Muscle layer of duodenum (tissue), 2 donors: ENCODE results near the gene TMEM161B.
"Not testable (repeated sequence)": the region's sequence is repeated elsewhere in the genome, so short reads cannot be mapped to it uniquely, and the experiment has no call there.

ENCODE experiments used
- H3K27ac ChIP-seq: one replicate; pipeline ENCODE4 v1.7.0; 2013; ENCODE audit warnings: mild to moderate bottlenecking, low read length
- H3K27me3 ChIP-seq: one replicate; pipeline ENCODE4 v1.7.0; 2013; ENCODE audit warnings: low read depth, mild to moderate bottlenecking, control low read depth, low read length
- H3K36me3 ChIP-seq, 2 donors: one replicate each; pipeline ENCODE4 v1.7.0; 2013; ENCODE audit warnings: low read length in 2 of 2, control low read depth in 1 of 2, mild to moderate bottlenecking in 1 of 2; ENCODE audit not compliant: insufficient read depth in 2 of 2, control insufficient read depth in 1 of 2
- H3K4me1 ChIP-seq, 2 donors: one replicate each; pipeline ENCODE4 v1.7.0; 2013; ENCODE audit warnings: low read length in 2 of 2, mild to moderate bottlenecking in 2 of 2, control low read depth in 1 of 2, moderate library complexity in 1 of 2; ENCODE audit not compliant: insufficient read depth in 2 of 2, control insufficient read depth in 1 of 2
- H3K4me3 ChIP-seq, 2 donors: one replicate each; pipeline ENCODE4 v1.7.0; 2013; ENCODE audit warnings: low read length in 2 of 2, low read depth in 1 of 2, mild to moderate bottlenecking in 1 of 2
- H3K9me3 ChIP-seq, 2 donors: one replicate each; pipeline ENCODE4 v1.7.0; 2013; ENCODE audit warnings: low read length in 2 of 2, control low read depth in 1 of 2, mild to moderate bottlenecking in 1 of 2; ENCODE audit not compliant: control insufficient read depth in 1 of 2
- donor health status: healthy.

Gene TMEM161B

GRCh38 chr5:88226881-88227450 lies 41.7 kb downstream of the TMEM161B start:
- Histone ChIP-seq H3K36me3 (peaks cover 0 to 14% of the 10 kb centered on the region in 2 donors), H3K27ac (no peak overlapping the region), H3K4me3 (no peak overlapping the region), H3K27me3 (no peaks in the 10 kb centered on the region), H3K4me1 (no peaks in the 10 kb centered on the region), H3K9me3 (no peaks in the 10 kb centered on the region)

GRCh38 chr5:88214655-88215054 lies 54.0 kb downstream of the TMEM161B start:
- Histone ChIP-seq H3K4me3 (no peak overlapping the region), H3K36me3 (peaks cover 18 to 23% of the 10 kb centered on the region in 2 donors), H3K9me3 (no peaks in the 10 kb centered on the region), H3K4me1 (no peaks in the 10 kb centered on the region), H3K27ac (no peak overlapping the region), H3K27me3 (no peaks in the 10 kb centered on the region)

DNA sequence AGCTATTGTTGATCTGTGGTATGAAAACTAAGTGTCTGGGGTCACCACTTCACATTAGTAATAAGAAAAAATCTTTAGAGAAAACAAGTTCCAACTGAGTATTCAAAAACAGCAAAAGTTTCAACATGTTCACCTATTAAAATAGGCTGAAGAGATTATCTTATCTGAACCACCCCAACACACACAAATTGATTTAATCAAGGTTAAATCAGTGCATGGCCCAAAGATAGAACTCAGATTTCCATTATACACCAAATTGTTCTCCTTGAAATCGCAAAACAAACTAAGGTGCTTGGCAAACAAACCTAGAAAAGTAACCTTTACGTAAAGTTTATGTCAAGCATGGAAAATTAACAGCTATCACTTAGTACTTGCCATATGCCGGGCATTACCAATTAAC lies 61.1 kb downstream of the TMEM161B start:
- Histone ChIP-seq H3K4me1 (no peaks in the 10 kb centered on the region), H3K27ac (no peak overlapping the region), H3K4me3 (no peak overlapping the region), H3K9me3 (no peaks in the 10 kb centered on the region), H3K27me3 (no peaks in the 10 kb centered on the region), H3K36me3 (peaks cover 7 to 12% of the 10 kb centered on the region in 2 donors)

- Histone ChIP-seq H3K27me3 (no peaks in the 10 kb centered on the region), H3K4me1 (no peaks in the 10 kb centered on the region), H3K27ac (no peak overlapping the region), H3K4me3 (no peak overlapping the region), H3K9me3 (no peaks in the 10 kb centered on the region), H3K36me3 (peaks cover 10 to 31% of the 10 kb centered on the region in 2 donors)
Measured at GRCh38 chr5:88203981-88204750, 64.5 kb downstream of the TMEM161B start.

DNA sequence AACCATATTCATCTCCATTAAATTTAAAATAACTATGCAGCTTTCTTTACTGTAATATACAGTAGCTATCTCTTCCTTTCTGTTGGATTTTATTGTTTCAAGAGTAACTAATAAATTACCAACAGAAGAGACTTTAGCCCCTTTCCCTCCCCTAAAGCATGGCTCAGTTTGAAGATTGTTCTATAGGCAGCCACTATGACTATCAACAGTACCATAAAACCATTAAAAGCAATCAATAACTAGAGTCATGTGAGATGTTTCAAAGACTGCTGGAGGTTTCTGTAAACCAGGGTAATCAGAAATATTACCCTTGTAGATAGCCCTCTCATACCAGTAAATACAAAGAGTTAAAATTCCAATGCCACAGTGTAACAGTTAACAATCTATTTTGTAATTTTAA lies 73.0 kb downstream of the TMEM161B start:
- H3K4me1 ChIP-seq = no peaks in the 10 kb centered on the region
- no peaks in the 10 kb centered on the region for H3K9me3 ChIP-seq
- no peak overlapping the region for H3K4me3 ChIP-seq
- no peak overlapping the region for H3K27ac ChIP-seq
- no peaks in the 10 kb centered on the region for H3K27me3 ChIP-seq
- peaks cover 31 to 35% of the 10 kb centered on the region in 2 donors for H3K36me3 ChIP-seq

GRCh38 chr5:88193896-88194295 lies 74.7 kb downstream of the TMEM161B start:
- peaks cover 5 to 12% of the 10 kb centered on the region in 2 donors for H3K9me3 ChIP-seq
- no peaks in the 10 kb centered on the region for H3K27me3 ChIP-seq
- no peak overlapping the region for H3K27ac ChIP-seq
- no peak overlapping the region for H3K4me3 ChIP-seq
- H3K4me1 ChIP-seq = no peaks in the 10 kb centered on the region
- H3K36me3 ChIP-seq = peaks cover 21 to 31% of the 10 kb centered on the region in 2 donors

- Histone ChIP-seq H3K4me3 (no peak overlapping the region), H3K9me3 (peaks cover 23 to 32% of the 10 kb centered on the region in 2 donors), H3K27ac (no peak overlapping the region), H3K36me3 (peaks cover 7 to 34% of the 10 kb centered on the region in 2 donors), H3K27me3 (no peaks in the 10 kb centered on the region), H3K4me1 (no peaks in the 10 kb centered on the region)
Measured at GRCh38 chr5:88190106-88190834, 78.4 kb downstream of the TMEM161B start.

DNA sequence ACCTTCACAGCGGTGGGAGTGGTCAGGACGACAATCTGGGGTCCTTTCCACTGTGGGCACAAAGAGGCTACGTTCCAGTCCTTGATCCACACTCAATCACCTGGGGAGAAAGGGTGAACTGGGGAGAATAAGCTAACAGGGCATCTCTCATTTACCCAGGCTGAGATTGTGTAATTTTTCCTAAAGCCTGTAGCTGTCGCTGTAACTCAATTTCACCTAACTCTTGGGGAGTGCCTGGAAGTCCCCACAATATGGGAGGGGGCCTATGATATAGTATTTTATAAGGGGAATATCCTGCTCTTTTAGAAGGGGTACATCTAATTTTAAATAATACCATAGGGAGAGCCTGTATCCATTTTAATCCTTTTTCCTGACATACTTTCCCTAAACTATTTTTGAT lies 79.2 kb downstream of the TMEM161B start:
- H3K4me1 ChIP-seq, H3K27ac ChIP-seq, H3K27me3 ChIP-seq: not testable (repeated sequence)
- H3K36me3 ChIP-seq = peaks cover 7 to 34% of the 10 kb centered on the region in 2 donors
- peak overlapping the region in 1 of 2 donors; percentile 24 for H3K4me3 ChIP-seq
- H3K9me3 ChIP-seq = peaks cover 23 to 32% of the 10 kb centered on the region in 2 donors

- Histone ChIP-seq H3K36me3 (peaks cover 0 to 26% of the 10 kb centered on the region in 2 donors), H3K9me3 (peaks cover 23 to 32% of the 10 kb centered on the region in 2 donors), H3K4me3 (peak overlapping the region in 1 of 2 donors; percentile 24), H3K27me3 (no peaks in the 10 kb centered on the region), H3K4me1 (no peaks in the 10 kb centered on the region), H3K27ac (no peak overlapping the region)
Measured at GRCh38 chr5:88188458-88189132, 80.0 kb downstream of the TMEM161B start.

GRCh38 chr5:88183255-88183654 lies 85.4 kb downstream of the TMEM161B start:
- H3K9me3 ChIP-seq = peaks cover 12 to 14% of the 10 kb centered on the region in 2 donors
- H3K36me3 ChIP-seq = peaks cover 0 to under 1% of the 10 kb centered on the region in 2 donors
- no peak overlapping the region for H3K27ac ChIP-seq
- H3K27me3 ChIP-seq = no peaks in the 10 kb centered on the region
- no peak overlapping the region for H3K4me3 ChIP-seq
- no peaks in the 10 kb centered on the region for H3K4me1 ChIP-seq

DNA sequence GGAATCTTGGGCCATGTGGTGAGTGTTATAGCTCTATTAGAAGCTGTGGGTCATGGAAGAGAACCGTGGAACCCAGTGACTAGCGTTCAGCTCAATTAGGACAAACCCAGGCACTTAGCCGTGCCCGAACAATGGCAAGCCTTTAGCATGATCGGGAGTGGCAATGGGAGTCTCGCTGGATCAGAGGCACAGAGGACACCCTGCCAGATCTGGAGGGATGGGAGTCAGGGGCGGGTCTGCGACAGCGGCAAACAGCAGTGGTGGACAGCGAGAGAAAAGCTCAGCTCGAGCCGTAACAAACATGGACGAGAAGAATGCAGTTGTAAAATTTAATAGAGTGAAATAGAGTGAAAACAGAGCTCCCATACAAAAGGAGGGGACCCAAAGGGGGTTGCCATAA lies 91.2 kb downstream of the TMEM161B start:
- not testable (repeated sequence) for H3K36me3 ChIP-seq, H3K27ac ChIP-seq, H3K4me1 ChIP-seq, H3K27me3 ChIP-seq, H3K9me3 ChIP-seq, H3K4me3 ChIP-seq
